Thyroid gland (tissue), 4 donors: Measurements from ENCODE around the gene PALLD. TPM values are rescaled to one million over a fixed set of nuclear protein-coding genes. Genes with fewer than 3 reads are reported as not detected.

Source experiments
- DNase-seq, 2 donors: peaks; one replicate each; pipeline ENCODE4 v3.0.0-alpha.2; 2019
- H3K27ac ChIP-seq, 3 donors: fragments of 200-600 bp; sonication (generic); 1 replicate in 2 of 3; 2 replicates in 1 of 3; pipeline ENCODE4 v1.5.1; 2016 to 2019; ENCODE audit warnings: mild to moderate bottlenecking in 1 of 3, moderate library complexity in 1 of 3
- H3K27me3 ChIP-seq: fragments of 200-600 bp; sonication (generic); one replicate; pipeline ENCODE4 v1.5.1; 2019
- H3K36me3 ChIP-seq, 2 donors: fragments of 200-600 bp; sonication (generic); one replicate each; pipeline ENCODE4 v1.5.1; 2016 to 2019
- H3K4me1 ChIP-seq, 2 donors: fragments of 200-600 bp; sonication (generic); one replicate each; pipeline ENCODE4 v1.5.1; 2017 to 2019
- H3K4me3 ChIP-seq, 3 donors: fragments of 200-600 bp; sonication (generic); replicated peaks in 1 of 3; 1 replicate in 2 of 3; 2 replicates in 1 of 3; pipeline ENCODE4 v1.5.1; 2016; ENCODE audit warnings: mild to moderate bottlenecking in 1 of 3
- H3K9me3 ChIP-seq: fragments of 200-600 bp; sonication (generic); one replicate; pipeline ENCODE4 v1.5.1; 2017
- POLR2A ChIP-seq, 2 donors: fragments of 450-650 bp; IDR thresholded peaks; one replicate each; pipeline ENCODE4 v1.6.1; 2017; ENCODE audit warnings: antibody characterized with exemption in 2 of 2, mild to moderate bottlenecking in 2 of 2, moderate library complexity in 1 of 2
- WGBS, 2 donors: methylation state at CpG; one replicate each; pipeline ENCODE4 v1.1.5; 2017; 5-methylcytosine and 5-hydroxymethylcytosine counted together
- intact Hi-C: fragments of 100-400 bp; cut with DNase I; formaldehyde crosslinking; loops from one replicate; pipeline ENCODE4 v1.15.1; 2023
- total RNA-seq, 4 donors: library from RNA; depleted of rRNA; stranded (reverse); fragments of >200 nt; gene quantifications; one replicate each; pipeline ENCODE4 v1.2.3, GENCODE V29; 2016
- TF ChIP-seq, protein P1 (sequence below), 6 experiments: fragments of 200-600 bp in 3 of 6; fragments of 450-650 bp in 3 of 6; sonication (generic) in 3 of 6; IDR thresholded peaks; one replicate each; pipeline ENCODE4 v1.5.1; 2016 to 2019; ENCODE audit warnings: antibody characterized with exemption in 6 of 6, mild to moderate bottlenecking in 2 of 6, inconsistent platforms in 1 of 6, moderate library complexity in 1 of 6

PALLD gene
- total RNA-seq, 4 donors from 2014 or later: 152 to 311 (median 226) TPM

DNA sequence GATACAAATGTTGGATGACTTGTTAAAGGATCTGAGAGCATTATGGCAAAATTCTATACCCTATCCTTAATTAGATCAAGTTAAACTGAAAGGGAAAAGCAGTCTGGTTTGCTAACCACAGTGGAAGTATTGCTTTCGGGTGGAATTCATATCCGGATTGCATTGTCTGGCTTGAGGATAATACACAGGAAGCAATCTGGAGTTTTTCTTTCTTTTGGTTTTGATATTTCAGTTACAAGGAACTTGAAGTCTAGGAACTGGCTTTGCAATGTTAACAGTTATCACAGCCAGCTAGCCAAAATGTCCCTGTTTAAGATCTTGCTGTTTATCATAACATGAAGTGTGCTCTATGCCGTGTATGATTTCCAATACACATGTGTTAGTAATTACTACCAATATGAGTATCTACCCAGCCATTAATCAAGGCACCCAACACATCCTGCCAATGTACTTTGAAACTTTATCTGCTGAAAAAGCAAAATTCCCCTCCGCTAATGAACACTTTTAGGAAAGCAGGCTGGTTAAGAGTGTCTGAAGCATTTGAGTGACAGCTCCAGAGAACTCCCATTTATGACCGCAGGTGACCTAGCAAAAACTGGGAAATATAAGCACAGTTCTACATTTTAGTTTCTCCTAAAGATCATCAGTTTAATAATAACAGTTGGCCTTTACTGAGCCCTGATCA, 146.4 kb downstream of the PALLD start:
- intact Hi-C loops: loop anchor here (10.0 kb wide), 1 partner anchor 58 kb away; no protein-coding TSS in a partner anchor
- H3K36me3 ChIP-seq: no peaks in the 10 kb centered on the region

DNA sequence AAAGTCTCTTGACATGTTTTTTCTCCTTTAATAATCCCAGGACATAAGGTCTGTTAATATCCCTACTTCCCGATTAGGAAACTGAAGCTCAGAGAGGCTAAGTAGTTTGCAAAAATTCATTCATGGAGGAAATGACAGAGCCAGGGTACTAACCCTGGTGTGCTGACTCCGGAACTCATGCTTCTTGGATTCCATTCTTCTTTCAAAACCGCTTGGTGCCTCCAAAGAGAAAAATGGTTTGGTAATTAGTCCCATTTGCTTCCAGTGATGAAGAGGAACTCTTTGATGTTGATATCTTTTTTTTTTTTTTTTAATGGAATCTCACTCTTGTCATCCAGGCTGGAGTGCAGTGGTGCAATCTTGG, 146.9 kb downstream of the PALLD start:
- no peak for DNase-seq
- peak overlapping the region; percentile 14 to 95 (median 26) for H3K27ac ChIP-seq
- H3K36me3 ChIP-seq: no peaks in the 10 kb centered on the region
- no peaks in the 10 kb centered on the region for H3K9me3 ChIP-seq
- WGBS, 2 donors: 88 to 89% methylated on average over 3 of the region's 3 CpGs
- H3K4me1 ChIP-seq: peaks cover 60 to 62% of the 10 kb centered on the region in 2 donors
- H3K4me3 ChIP-seq: no peak overlapping the region
- TF ChIP-seq, protein P1, sequence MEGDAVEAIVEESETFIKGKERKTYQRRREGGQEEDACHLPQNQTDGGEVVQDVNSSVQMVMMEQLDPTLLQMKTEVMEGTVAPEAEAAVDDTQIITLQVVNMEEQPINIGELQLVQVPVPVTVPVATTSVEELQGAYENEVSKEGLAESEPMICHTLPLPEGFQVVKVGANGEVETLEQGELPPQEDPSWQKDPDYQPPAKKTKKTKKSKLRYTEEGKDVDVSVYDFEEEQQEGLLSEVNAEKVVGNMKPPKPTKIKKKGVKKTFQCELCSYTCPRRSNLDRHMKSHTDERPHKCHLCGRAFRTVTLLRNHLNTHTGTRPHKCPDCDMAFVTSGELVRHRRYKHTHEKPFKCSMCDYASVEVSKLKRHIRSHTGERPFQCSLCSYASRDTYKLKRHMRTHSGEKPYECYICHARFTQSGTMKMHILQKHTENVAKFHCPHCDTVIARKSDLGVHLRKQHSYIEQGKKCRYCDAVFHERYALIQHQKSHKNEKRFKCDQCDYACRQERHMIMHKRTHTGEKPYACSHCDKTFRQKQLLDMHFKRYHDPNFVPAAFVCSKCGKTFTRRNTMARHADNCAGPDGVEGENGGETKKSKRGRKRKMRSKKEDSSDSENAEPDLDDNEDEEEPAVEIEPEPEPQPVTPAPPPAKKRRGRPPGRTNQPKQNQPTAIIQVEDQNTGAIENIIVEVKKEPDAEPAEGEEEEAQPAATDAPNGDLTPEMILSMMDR (IDR thresholded peaks at IDR 0.05): no peak
- TF ChIP-seq POLR2A (IDR thresholded peaks at IDR 0.05): no peak
- no peaks in the 10 kb centered on the region for H3K27me3 ChIP-seq
- intact Hi-C loops: loop anchor here (10.0 kb wide), 1 partner anchor 59 kb away; no protein-coding TSS in a partner anchor

More for the DNA sequence above, 146.4 kb downstream of the PALLD start:
- DNase-seq: no peak
- Histone ChIP-seq H3K27me3 (no peaks in the 10 kb centered on the region), H3K4me3 (no peak overlapping the region), H3K4me1 (peaks cover 60 to 64% of the 10 kb centered on the region in 2 donors), H3K9me3 (no peaks in the 10 kb centered on the region), H3K27ac (peak overlapping the region; percentile 26 to 95 (median 94))
- WGBS, 2 donors: 37 to 39% methylated on average over 5 of the region's 5 CpGs
- TF ChIP-seq, protein P1 (IDR thresholded peaks at IDR 0.05): no peak
- no peak for TF ChIP-seq POLR2A (IDR thresholded peaks at IDR 0.05)

DNA sequence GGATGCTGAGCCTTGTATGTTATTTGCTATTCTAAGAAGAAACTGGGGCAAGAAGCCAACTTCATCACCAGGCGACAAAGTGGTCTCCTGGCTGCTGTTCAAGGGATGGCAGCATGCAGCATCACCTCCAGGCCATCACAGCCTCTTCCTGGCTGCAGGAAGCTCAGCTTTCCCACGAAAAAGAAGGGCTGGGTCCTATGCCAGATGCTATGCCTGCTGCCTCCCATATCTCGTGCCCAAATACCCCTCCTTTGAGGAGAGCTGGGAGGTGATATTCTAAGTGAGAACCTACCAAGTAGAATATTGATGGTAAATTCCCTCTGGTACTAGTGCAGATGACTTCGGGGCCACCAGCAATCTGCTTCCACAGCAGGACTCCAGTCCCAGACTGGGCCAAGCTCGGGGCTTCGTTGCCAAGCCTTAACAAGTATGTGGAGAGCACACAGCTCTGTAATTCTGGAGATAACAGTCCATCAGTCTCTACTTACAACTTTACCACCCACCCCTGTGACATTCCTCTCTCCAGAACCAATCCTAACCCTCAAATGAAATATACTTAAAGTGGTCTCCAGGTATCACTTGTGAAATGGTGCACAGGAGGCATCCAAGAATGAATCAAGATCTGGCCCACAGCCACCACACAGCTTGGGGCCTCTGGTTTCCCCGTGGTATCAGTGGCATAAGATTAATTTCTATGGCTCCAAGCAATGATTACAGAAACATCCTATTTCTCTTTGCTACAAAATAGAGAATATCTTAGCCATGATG, 149.3 kb downstream of the PALLD start:
- Histone ChIP-seq H3K27me3 (no peaks in the 10 kb centered on the region), H3K4me3 (no peak overlapping the region), H3K36me3 (no peaks in the 10 kb centered on the region), H3K27ac (no peak overlapping the region), H3K4me1 (peaks cover 49 to 50% of the 10 kb centered on the region in 2 donors), H3K9me3 (no peaks in the 10 kb centered on the region)
- WGBS, 2 donors: 54 to 57% methylated on average over 6 to 7 of the region's 7 CpGs
- no peak for DNase-seq
- TF ChIP-seq, protein P1 (IDR thresholded peaks at IDR 0.05): no peak
- no peak for TF ChIP-seq POLR2A (IDR thresholded peaks at IDR 0.05)
- intact Hi-C loops: loop anchor here (10.0 kb wide), 1 partner anchor 61 kb away; no protein-coding TSS in a partner anchor

DNA sequence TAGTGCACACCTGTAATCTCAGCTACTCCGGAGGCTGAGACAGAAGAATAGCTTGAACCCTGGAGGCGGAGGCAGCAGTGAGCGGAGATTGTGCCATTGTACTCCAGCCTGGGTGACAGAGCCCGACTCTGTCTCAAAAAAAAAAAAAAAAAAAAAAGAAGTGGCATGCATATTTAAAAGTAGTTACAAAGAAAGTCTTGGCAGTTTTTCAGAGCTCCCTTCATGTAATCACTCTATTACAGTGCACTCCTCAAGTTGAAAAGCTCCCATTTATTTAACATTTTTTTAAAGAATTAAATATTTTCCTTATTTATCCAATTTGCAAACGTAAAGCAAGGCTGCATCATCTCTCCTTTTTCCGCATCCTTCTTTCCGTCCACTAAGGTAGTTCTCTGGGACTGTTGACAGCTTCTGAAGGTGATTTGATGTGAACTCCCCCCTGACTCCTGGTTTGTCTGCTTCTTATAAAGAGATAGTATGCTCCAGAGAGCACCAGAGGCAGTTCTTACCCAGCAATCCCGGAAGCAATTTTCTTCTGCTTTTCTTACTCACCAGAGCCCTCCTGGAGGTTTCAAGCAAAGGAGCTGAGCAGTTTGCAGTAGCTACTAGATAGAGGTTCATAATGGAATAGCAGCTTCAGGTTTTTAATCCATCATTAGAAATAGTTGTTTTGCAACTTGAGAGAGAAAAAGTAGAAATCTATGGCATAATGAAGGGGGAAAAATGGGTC, 151.0 kb downstream of the PALLD start:
- H3K27me3 ChIP-seq: no peaks in the 10 kb centered on the region
- WGBS, 2 donors: 72 to 76% methylated on average over 8 of the region's 8 CpGs
- no peaks in the 10 kb centered on the region for H3K9me3 ChIP-seq
- H3K4me3 ChIP-seq: no peak overlapping the region
- H3K27ac ChIP-seq: peak overlapping the region in 1 of 3 donors; percentile 34
- intact Hi-C loops: loop anchor here (10.0 kb wide), 1 partner anchor 63 kb away; no protein-coding TSS in a partner anchor
- TF ChIP-seq, protein P1 (IDR thresholded peaks at IDR 0.05): no peak
- TF ChIP-seq POLR2A (IDR thresholded peaks at IDR 0.05): no peak
- H3K36me3 ChIP-seq: no peaks in the 10 kb centered on the region
- peaks cover 33 to 34% of the 10 kb centered on the region in 2 donors for H3K4me1 ChIP-seq
- no peak for DNase-seq
